Measurements from ENCODE around the gene OSBP2.

The OSBP2 gene

GRCh38 chr22:30949934-30950660, 255.4 kb downstream of the OSBP2 start:
- TF ChIP-seq, protein P1, sequence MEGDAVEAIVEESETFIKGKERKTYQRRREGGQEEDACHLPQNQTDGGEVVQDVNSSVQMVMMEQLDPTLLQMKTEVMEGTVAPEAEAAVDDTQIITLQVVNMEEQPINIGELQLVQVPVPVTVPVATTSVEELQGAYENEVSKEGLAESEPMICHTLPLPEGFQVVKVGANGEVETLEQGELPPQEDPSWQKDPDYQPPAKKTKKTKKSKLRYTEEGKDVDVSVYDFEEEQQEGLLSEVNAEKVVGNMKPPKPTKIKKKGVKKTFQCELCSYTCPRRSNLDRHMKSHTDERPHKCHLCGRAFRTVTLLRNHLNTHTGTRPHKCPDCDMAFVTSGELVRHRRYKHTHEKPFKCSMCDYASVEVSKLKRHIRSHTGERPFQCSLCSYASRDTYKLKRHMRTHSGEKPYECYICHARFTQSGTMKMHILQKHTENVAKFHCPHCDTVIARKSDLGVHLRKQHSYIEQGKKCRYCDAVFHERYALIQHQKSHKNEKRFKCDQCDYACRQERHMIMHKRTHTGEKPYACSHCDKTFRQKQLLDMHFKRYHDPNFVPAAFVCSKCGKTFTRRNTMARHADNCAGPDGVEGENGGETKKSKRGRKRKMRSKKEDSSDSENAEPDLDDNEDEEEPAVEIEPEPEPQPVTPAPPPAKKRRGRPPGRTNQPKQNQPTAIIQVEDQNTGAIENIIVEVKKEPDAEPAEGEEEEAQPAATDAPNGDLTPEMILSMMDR (IDR thresholded peaks at IDR 0.05; ENCODE audit: control insufficient read depth, insufficient read depth, low read depth, low read length, missing control alignments) = peak; percentile 11
- no peak overlapping the region for H3K4me3 ChIP-seq (ENCODE audit: control insufficient read depth, low read depth, low read length)
- no peak for DNase-seq (ENCODE audit: low read depth)

DNA sequence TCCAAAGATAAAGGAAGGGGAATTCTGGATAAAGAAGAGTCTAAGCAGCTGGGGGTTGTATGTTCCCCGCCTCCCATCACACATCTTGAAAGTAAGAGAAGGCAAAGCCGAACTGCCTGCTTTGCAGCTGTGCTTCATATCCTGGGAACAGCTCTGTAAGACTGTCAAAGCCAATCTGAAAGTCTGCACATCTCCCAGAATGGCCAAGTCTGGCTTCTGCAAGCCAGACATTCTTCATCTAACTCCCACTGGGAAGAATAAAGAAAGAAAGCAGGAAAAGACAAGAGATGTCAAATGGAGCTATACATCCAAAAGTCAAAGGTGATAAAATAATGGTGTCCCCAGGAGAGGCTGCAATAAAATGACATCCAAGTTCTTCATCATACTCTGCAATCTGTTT, 258.5 kb downstream of the OSBP2 start:
- no peak for DNase-seq (ENCODE audit: low read depth)
- TF ChIP-seq, protein P1 (IDR thresholded peaks at IDR 0.05; ENCODE audit: control insufficient read depth, insufficient read depth, low read depth, low read length, missing control alignments) = no peak
- no peak overlapping the region for H3K4me3 ChIP-seq (ENCODE audit: control insufficient read depth, low read depth, low read length)

DNA sequence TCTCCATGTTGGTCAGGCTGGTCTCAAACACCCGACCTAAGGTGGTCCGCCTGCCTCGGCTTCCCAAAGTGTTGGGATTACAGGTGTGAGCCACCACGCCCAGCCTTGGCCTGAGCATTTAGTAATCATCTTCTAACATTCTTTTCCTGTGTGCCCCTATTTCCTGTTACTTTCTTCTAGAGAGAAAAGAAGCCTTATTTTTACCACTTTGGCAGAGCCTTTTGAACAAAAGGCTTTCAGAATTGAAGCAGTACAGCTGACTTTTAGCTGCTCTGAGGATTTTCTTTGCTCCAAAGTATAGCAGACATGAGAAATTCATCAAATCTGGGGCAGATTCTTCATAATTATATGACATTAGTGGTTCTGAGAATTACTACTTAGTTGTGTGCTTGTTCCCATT, 260.5 kb downstream of the OSBP2 start:
- no peak overlapping the region for H3K4me3 ChIP-seq (ENCODE audit: control insufficient read depth, low read depth, low read length)
- TF ChIP-seq, protein P1 (IDR thresholded peaks at IDR 0.05; ENCODE audit: control insufficient read depth, insufficient read depth, low read depth, low read length, missing control alignments) = no peak
- no peak for DNase-seq (ENCODE audit: low read depth)
